Activated CD8-positive, alpha-beta memory T cell treated with anti-CD3 and anti-CD28 coated beads, Interleukin-2, amount 50 U/mL, for 4 hours (primary cell): ENCODE results near the gene ZMIZ1.

Experiments
- DNase-seq: peaks from one replicate; pipeline ENCODE4 v3.0.0-alpha.2; 2020

Gene ZMIZ1

DNA sequence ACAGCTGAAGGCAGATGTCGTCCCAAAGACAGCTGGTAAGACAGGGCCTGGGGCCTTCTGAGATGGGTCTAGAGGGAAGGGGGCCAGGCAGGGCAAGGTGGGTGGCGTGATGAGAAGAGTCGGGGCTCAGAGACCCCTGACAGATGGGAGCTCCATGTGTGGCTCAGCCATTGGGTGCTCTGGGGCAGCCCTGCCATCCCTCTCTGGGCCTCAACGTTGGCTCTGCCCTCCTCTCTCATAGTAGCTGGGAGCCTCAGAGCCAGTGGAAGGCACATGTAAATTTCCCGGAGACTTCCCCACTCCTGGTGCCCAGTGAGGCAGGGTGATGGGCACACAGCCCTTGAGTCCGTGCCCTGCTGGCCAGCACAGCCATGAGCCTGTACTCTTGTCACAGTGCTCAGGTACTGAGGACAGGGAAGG is 280.3 kb downstream of the ZMIZ1 start:
- DNase-seq = no peak

DNA sequence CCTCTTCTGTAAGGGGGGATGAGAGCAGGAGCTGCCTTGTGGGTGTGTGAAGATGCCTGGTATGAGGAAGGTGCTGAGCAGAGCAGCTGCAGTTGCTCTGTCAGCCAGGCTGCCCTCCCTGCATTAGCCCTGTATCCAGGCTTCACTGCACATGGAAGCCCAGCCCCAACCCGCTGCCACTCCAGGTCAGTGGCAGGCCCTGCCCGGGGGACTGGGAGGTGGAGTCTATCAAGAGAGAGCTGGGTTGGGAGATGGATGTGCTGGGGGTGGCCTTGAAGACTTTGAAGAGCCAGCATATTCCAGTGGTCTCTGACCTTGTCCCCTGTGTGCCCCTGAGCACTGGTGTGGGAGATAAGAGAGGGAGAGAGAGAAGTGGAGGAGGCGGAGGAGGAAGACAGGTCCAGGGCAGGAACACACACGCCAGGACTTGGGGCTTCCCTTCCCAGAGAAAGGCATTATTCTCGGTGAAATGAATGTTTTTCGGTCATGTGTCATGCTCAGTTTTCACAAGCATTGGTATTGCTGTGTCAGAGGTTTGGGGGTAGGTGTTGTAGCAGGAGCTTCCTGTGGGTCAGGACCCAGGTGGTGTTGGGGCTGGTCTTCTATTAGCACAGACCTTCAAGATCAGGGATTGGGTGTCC is 281.1 kb downstream of the ZMIZ1 start:
- no peak for DNase-seq

- DNase-seq = no peak
Observed at GRCh38 chr10:79350407-79351154, 281.8 kb downstream of the ZMIZ1 start.

- no peak for DNase-seq
Observed at GRCh38 chr10:79351332-79351731, 282.6 kb downstream of the ZMIZ1 start.

- no peak for DNase-seq
Observed at GRCh38 chr10:79352035-79352877, 283.5 kb downstream of the ZMIZ1 start.

DNA sequence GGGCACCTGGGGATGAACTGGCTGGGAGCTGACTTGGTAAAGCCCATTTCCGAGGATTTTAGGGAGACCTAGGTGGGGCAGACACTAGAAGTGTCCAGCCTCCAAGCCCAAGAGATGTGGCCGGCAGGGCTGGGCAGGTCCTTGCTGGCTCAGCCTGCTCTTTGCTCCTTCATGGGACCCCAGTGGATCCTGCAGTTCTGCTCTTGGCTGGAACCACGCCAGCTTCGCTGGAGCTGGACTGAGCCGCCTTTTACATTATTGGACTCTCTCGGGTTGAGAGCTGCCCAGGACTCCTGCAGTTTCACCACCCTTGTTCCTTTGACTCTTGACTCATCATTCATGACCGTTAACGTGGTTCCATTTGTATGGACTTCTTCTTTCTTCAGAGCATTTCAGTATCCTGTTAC is 284.2 kb downstream of the ZMIZ1 start:
- no peak for DNase-seq

- no peak for DNase-seq
Observed at GRCh38 chr10:79353726-79354125, 285.0 kb downstream of the ZMIZ1 start.

DNA sequence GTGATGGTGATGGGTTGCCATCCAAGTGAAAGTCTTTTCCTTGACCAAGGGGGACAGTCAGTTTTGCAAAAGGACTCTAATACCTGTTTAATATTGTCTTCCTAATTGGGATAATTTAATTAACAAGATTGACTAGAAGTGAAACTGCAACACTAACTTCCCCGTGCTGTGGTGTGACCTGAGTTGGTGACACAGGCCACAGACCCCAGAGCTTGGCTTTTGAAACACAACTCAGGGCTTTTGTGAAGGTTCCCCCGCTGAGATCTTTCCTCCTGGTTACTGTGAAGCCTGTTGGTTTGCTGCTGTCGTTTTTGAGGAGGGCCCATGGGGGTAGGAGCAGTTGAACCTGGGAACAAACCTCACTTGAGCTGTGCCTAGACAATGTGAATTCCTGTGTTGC is 285.4 kb downstream of the ZMIZ1 start:
- no peak for DNase-seq

GRCh38 chr10:79354615-79355014 is 285.8 kb downstream of the ZMIZ1 start:
- DNase-seq = no peak

DNA sequence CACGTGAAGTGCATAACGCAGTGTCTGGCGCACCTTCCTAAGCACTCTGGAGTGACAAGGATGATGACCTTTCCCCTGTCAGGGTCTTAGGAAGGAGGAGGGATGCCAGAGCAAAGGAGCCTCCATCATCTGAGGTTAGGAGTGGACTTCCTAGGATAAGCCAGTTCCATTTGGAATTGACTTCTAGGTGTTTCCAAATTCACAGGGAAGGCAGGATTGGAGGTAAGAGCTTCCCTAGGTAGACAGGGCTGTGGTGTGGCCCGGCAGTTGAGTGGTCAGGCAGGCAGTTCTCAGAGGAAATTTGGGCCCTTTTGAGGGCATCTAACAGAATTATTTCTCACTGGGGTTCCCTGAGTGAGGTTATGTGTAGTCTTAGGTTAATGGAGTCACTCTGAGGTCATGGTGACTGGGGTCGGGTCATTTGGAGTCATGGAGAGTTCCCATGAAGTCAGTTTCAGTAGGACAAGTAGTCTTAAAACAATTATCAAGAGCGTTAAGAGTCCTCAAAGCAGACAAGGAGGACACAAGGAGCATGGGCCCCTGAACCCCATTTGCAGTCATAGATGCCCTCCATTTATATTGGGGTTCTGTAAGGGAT is 286.8 kb downstream of the ZMIZ1 start:
- DNase-seq = no peak

DNA sequence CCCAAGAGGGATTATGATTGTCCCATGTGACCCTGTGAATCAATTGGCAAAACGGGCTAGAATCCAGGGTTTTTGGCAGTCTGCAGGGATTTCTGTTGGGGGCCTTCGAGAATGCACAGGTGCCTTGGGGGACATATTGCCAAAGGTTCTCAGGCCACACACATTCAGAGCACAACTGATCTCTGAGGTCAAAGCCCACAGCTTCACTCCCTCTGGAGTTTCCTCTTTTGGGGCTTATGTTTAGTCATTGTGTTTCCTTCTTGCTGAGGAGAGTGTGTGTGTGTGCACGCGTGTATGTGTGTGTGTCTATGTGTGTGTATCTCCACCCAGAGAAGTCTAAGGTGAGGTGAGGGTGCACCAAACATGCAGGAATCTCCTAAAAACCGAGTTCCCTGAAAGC is 287.3 kb downstream of the ZMIZ1 start:
- DNase-seq = no peak

GRCh38 chr10:79357180-79357579 is 288.4 kb downstream of the ZMIZ1 start:
- DNase-seq = no peak

DNA sequence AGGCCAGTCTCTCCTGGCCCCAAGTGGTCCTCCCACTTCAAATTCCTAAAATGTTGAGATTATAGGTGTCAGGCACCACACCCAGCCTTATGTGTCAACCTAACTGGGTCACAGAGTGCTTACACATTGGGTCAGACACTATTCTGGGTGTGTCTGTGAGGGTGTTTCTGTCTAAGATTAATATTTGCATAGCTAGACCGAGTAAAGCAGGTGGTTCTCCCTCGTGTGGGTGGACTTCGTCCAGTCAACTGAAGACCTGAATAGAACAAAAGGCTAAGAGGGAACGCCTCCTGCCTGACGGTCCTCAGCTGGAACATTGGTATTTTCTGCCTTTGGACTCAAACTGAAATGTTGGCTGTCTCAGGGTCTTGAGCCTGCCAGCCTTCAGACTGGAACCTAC is 290.0 kb downstream of the ZMIZ1 start:
- DNase-seq = no peak

GRCh38 chr10:79359816-79360498 is 291.2 kb downstream of the ZMIZ1 start:
- DNase-seq = no peak

DNA sequence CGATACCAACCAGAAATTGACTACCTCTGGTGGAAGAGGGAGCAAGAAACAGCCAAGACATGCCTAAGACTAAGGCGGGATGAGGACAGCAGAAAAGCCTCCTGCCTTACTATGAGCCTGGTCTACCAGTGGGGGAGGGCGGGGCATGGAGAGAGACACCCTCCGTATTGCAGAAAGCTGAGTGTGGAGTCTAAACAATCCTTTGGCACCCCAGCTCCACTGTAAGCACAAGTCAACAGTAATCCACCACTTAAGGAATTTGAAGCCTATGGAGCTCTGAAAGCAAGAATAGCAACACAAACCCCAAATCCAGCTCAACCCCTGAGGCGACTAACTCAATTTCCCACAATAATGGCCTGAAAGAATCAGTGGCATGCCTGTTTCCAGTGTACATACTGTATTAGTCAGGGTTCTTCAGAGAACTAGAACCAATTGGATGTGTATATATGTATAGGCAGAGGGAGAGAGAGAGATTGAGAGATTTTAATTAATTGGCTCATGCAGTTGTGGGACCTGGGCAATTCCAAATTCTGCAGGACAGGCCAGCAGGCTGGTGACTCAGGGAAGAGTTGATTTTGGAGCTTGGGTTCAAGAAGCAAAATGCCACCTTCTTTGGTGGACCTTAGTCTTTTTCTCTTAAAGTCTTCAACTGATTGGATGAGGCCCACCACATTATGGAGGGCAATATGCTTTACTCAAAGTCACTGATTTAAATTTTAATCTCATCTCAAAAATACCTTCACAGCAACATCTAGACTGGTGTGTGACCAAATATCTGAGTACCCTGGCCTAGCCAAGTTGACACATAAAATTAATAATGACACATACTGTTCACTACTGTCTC is 292.0 kb downstream of the ZMIZ1 start:
- DNase-seq = no peak

GRCh38 chr10:79361726-79362397 is 293.1 kb downstream of the ZMIZ1 start:
- no peak for DNase-seq
